Measurements from ENCODE around the gene ZBTB39. TPM values are rescaled to one million over a fixed set of nuclear protein-coding genes. Genes with fewer than 3 reads are reported as not detected.
"Not testable (repeated sequence)": the region's sequence is repeated elsewhere in the genome, so short reads cannot be mapped to it uniquely, and the experiment has no call there.

The ZBTB39 gene
- total and polyA plus RNA-seq, 2 of the 8 experiments (the other 6 are each of a cell fraction or from before 2014, with no cell fraction given): 19.3 to 25.0 TPM

DNA sequence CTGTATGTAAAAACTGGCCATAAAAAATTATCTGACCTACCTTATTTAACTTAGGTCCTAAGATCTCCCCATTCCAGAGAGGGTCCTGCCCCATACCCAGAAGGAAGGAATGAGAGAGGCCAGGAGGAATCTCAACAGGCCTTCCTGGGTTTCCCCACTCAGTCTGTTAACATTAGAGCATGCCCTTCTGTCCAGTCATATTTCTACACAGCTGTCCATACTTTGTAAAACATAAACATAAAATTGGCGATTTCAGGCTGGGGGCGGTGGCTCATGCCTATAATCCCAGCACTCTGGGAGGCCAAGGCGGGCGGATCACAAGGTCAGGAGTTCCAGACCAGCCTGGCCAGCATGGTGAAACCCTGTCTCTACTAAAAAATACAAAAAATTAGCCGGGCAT lies 16.0 kb upstream of the ZBTB39 start:
- H3K9ac ChIP-seq (replicated peaks in 1 of 4; ENCODE audit: extremely low read depth in 1 of 4, low read depth in 3 of 4, low read length in 3 of 4); H3K4me2 ChIP-seq (ENCODE audit: insufficient read depth in 1 of 2, low read depth in 2 of 2, low read length in 2 of 2); H2BK120ac ChIP-seq (replicated peaks; ENCODE audit: low read depth, low read length); H3K23me2 ChIP-seq (ENCODE audit: low read depth, low read length); H3K27ac ChIP-seq (ENCODE audit: low read depth, low read length); H3K9me3 ChIP-seq (ENCODE audit: insufficient read depth in 2 of 2, low read depth in 1 of 2, low read length in 1 of 2); H3K79me1 ChIP-seq (ENCODE audit: low read depth, low read length); DNase-seq (ENCODE audit: low read depth in 1 of 2, low spot score in 2 of 2); H3K4ac ChIP-seq (replicated peaks; ENCODE audit: insufficient read length, low read depth, low read length); H3K4me1 ChIP-seq (replicated peaks in 1 of 4; ENCODE audit: control insufficient read depth in 3 of 4, insufficient read depth in 4 of 4, low read length in 3 of 4); POLR2A ChIA-PET (ENCODE audit: partially characterized antibody); H2BK12ac ChIP-seq (ENCODE audit: low read depth, low read length); H2BK15ac ChIP-seq (ENCODE audit: low read length); H3K79me2 ChIP-seq (ENCODE audit: control insufficient read depth in 1 of 2, insufficient read depth in 2 of 2, low read length in 2 of 2); H3K23ac ChIP-seq (ENCODE audit: insufficient read length); H4K8ac ChIP-seq (ENCODE audit: extremely low read depth, insufficient read depth, low read length); H2BK5ac ChIP-seq (ENCODE audit: low read depth, low read length); H3K18ac ChIP-seq (ENCODE audit: extremely low read depth, low read length); H4K20me1 ChIP-seq (replicated peaks in 1 of 2; ENCODE audit: control insufficient read depth in 1 of 2, insufficient read depth in 2 of 2, low read length in 2 of 2); H2AK5ac ChIP-seq (ENCODE audit: low read depth, low read length); H3K14ac ChIP-seq (ENCODE audit: insufficient read length); H2AFZ ChIP-seq (ENCODE audit: low read length); H4K5ac ChIP-seq (ENCODE audit: insufficient read length, low read depth, low read length); H3K27me3 ChIP-seq (replicated peaks in 1 of 4; ENCODE audit: control insufficient read depth in 3 of 4, extremely low read depth in 1 of 4, insufficient read depth in 3 of 4, low read length in 3 of 4); H2BK20ac ChIP-seq (ENCODE audit: low read length); H3K4me3 ChIP-seq (ENCODE audit: extremely low read depth in 1 of 4, insufficient read depth in 2 of 4, low read depth in 3 of 4, low read length in 4 of 4); H4K91ac ChIP-seq (replicated peaks; ENCODE audit: insufficient read length, low read length); H3K36me3 ChIP-seq (ENCODE audit: control insufficient read depth in 2 of 4, insufficient read depth in 4 of 4, low read length in 3 of 4); H3K56ac ChIP-seq (replicated peaks; ENCODE audit: insufficient read length, low read depth, low read length); FAIRE-seq: not testable (repeated sequence)
- CTCF ChIA-PET (ENCODE audit: partially characterized antibody): interaction anchor here (0.7 to 10.1 kb wide), 8 partner anchors 9 to 102 kb away, joined by 3 to 95 read pairs (median 4); partner anchors contain the start of gene ZBTB39
- 94% methylated on average over 5 of the region's 5 CpGs; no CpG with 5 or more reads in 1 of the 2 experiments for WGBS, 2 experiments (ENCODE audit: extremely low coverage in 1 of 2, insufficient coverage in 1 of 2, insufficient read length in 1 of 2, insufficient replicate concordance in 2 of 2, low coverage in 1 of 2, low lambda C conversion rate in 2 of 2, missing lambda C conversion rate in 1 of 2)

Measured in H1 (cell line).